GM18861 (cell line): ENCODE measurements around the gene KANSL1L.
A peak's percentile ranks its signal among the peaks of the same experiment; 100 is the strongest.

Source experiments
- ATAC-seq: cut with Tn5 transposase; IDR thresholded peaks from one replicate; pipeline ENCODE4 v1.9.1; 2021; ENCODE audit not compliant: unreplicated experiment

Gene KANSL1L

GRCh38 chr2:210086292-210086691, 84.9 kb downstream of the KANSL1L start:
- ATAC-seq: no peak

GRCh38 chr2:210072922-210073509, 98.2 kb downstream of the KANSL1L start:
- ATAC-seq: peak; percentile 81

GRCh38 chr2:210072493-210072892, 98.7 kb downstream of the KANSL1L start:
- no peak for ATAC-seq

GRCh38 chr2:210063306-210063705, 107.9 kb downstream of the KANSL1L start:
- no peak for ATAC-seq

- no peak for ATAC-seq
These were observed 115.4 kb downstream of the KANSL1L start for GRCh38 chr2:210055825-210056224.

GRCh38 chr2:210054696-210055095, 116.5 kb downstream of the KANSL1L start:
- ATAC-seq: no peak

- no peak for ATAC-seq
These were observed 120.3 kb downstream of the KANSL1L start for GRCh38 chr2:210050885-210051284.

GRCh38 chr2:210049831-210050230, 121.4 kb downstream of the KANSL1L start:
- ATAC-seq: no peak

- no peak for ATAC-seq
These were observed 124.2 kb downstream of the KANSL1L start for GRCh38 chr2:210046851-210047500.

- no peak for ATAC-seq
These were observed 133.1 kb downstream of the KANSL1L start for GRCh38 chr2:210038078-210038477.

GRCh38 chr2:210035679-210036078, 135.5 kb downstream of the KANSL1L start:
- no peak for ATAC-seq

- ATAC-seq: no peak
These were observed 137.0 kb downstream of the KANSL1L start for GRCh38 chr2:210034087-210034683.

GRCh38 chr2:210028178-210028577, 143.0 kb downstream of the KANSL1L start:
- ATAC-seq: no peak

- ATAC-seq: no peak
These were observed 143.6 kb downstream of the KANSL1L start for GRCh38 chr2:210027608-210028007.

GRCh38 chr2:210022824-210023223, 148.4 kb downstream of the KANSL1L start:
- ATAC-seq: no peak

- no peak for ATAC-seq
These were observed 151.1 kb downstream of the KANSL1L start for GRCh38 chr2:210020138-210020537.

GRCh38 chr2:210009896-210010295, 161.3 kb downstream of the KANSL1L start:
- ATAC-seq: no peak

- ATAC-seq: peak; percentile 36
These were observed 162.1 kb downstream of the KANSL1L start for GRCh38 chr2:210009126-210009525.

- no peak for ATAC-seq
These were observed 163.3 kb downstream of the KANSL1L start for GRCh38 chr2:210007895-210008294.

- no peak for ATAC-seq
These were observed 166.3 kb downstream of the KANSL1L start for GRCh38 chr2:210004881-210005280.

GRCh38 chr2:210003359-210003758, 167.8 kb downstream of the KANSL1L start:
- no peak for ATAC-seq
